Raji (cell line): ENCODE measurements around the gene CHD1.
A peak's percentile ranks its signal among the peaks of the same experiment; 100 is the strongest.

Experiments
- POLR2A ChIP-seq: IDR thresholded peaks from 2 replicates; pipeline ENCODE4 v1.6.1; 2011; ENCODE audit warnings: low read depth, low read length, control low read depth; ENCODE audit not compliant: insufficient read depth

Gene CHD1

DNA sequence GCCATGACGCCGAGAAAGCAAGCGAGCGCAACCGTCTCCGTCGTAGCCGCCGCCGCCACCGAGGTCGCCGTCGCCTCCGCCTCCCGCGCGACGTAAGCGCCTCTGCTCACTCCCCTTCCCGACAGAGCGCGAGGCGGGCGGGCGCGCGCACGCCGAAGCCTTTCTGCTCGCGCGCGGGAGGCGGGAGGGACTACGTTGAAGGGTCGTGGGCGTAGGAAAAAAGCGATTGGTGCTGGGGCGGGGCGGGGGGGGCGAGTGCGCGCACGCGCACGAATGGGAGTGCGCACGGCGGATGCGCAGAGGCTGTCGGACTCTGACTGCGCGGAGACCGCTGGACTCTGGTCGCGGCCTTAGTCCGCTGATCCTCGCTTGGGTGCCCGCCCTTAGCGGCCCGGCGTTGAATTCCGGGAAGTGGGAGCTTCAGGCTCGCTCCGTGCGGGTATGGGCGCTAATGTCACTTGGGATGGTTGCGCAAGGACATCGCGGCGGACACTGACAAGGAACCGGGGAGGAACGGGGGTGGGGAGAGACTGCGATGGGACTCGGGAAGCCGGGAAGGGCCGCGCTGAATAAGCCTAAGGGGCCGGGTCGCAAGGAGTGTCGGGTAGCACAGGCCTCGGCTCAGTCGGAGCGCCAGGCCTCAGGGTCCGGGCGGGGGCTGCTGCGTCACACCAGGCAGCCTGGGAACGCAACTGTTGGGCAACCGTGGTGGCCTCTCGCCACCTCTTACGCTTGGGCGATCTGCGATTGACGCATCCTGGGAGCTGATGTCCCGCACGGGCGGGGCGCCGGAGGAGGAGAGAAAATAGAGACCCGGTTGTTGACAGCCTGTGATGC, at the start of gene CHD1:
Gene CHD1 (minus strand): TSS at position 135 of the 837 bp plus-strand sequence. CDS start 2,621 bp downstream, outside the sequence.
- peak; percentile 77 for TF ChIP-seq POLR2A

DNA sequence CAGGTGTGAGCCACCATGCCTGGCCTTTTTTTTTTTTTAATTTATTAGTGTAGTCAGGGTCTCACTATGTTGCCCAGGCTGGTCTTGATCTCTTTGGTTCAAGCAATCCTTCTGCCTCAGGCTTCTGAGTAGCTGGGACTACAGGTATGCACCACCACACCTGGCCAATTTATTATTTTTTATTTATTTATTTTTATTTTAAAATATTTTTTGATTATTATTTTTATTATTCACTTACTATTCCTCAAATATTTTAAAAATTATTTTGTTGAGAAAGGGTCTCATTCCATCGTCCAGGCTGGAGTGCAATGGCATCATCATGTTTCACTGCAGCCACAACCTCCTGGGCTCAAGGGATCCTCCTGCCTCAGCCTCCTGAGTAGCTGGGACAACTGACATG, 49.7 kb upstream of the CHD1 start:
- no peak for TF ChIP-seq POLR2A

DNA sequence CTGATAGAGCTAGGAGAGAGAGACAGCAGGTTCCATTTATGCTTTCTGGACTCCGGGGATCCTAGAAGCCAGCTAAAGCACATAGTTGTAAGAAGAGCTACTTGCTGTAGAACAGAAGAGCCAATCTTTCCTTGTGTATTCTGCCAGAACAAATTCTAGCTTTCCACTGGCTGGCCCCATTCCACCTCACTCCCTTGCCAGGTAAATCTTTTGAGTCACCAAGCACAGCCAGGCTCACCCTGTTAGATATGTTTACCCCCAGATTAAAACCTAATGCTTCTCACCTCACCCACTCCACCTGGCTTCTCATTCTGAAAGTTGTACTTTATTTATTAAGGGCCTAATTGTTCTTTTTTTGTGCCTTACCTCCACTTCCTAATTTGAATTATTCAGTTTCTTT, 48.9 kb upstream of the CHD1 start:
- no peak for TF ChIP-seq POLR2A

DNA sequence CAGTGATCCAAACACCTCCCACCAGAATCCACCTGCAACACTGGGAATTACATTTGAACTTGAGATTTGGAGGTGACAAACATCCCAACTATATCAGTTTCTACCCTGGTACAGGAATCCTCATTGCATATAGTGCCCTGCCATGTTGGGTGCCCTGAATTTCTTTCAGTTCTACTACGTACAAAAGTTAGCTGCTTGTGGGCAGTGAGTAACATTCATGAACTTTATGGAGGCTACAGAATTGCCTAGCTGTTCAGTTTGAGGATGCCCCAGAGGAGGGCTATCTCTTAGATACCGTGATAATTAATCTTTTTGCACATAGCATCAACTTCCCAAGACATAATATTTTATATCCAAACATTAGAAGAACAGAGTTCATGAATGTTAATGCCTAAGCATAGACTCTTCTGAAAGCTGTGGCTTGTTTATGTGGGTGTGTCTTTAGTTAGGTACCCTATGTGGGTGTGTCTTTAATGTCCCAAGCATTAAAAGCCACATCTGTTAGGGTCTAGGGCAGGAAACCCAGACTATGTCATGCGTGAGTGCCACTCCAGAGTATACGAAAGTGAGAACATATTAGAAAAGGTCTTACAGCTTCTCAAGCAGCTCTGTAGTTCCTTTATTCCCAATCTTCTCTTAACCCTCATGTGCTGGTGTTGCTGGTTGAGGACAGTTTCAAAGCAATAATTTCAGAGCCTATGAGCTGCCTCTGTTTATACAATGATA, 47.0 kb upstream of the CHD1 start:
- no peak for TF ChIP-seq POLR2A

DNA sequence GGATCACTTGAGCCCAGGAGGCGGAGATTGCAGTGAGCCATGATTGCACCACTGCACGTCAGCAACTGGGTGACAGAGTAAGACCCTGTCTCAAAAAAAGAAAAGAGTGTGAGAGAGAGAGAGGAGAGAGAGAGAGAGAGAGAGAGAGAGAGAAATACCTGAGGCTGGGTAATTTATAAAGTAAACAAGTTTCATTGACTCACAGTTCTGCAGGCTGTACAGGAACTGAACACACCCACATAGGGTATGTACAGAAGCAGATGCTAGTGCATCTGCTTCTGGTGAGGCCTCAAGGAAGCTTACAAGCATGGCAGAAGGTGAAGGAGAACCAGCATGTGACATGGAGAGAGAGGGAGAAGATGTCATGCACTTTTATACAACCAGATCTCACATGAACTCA, 46.4 kb upstream of the CHD1 start:
- TF ChIP-seq POLR2A: no peak

DNA sequence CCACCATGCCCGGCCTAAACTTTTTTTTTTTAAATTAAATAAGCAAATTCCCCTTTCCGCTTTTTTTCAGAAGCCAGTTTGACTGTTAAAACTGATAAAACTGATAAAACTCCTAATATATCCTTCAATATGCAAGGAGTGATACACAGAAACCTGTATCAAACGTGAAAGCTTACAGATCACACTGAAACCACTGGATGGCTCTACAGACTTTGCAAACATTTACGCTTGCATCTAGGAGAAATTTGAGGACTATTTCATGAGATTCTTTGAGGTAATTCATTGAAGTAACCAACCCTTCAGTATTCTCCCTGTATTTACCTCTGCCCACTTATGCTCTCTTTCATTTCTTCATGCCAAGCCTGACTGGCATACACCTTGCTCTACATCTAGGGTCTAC, 40.6 kb upstream of the CHD1 start:
- no peak for TF ChIP-seq POLR2A

DNA sequence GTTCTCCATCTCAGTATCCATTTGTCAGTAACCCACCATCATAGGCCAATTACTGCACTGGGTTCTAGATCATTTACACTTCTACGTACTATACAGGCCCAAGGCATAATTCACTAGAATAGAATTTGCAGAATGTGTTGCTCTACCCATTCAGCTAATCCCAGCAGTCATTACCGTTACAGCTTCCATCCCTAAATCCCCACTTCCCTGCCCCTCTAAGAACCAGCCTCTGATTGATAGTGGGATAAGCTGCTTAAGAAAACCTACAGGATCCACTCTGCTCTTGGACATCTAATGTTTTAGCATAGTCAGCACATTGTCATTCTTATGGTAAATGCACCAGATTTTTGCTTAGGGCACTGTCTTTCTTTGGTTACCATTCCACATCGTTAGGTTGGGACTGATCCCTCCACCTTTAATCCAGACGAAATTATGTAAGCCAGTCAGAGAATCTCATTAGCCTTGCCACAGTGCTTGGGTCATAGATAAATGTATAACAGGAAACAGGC, 39.3 kb upstream of the CHD1 start:
- no peak for TF ChIP-seq POLR2A

DNA sequence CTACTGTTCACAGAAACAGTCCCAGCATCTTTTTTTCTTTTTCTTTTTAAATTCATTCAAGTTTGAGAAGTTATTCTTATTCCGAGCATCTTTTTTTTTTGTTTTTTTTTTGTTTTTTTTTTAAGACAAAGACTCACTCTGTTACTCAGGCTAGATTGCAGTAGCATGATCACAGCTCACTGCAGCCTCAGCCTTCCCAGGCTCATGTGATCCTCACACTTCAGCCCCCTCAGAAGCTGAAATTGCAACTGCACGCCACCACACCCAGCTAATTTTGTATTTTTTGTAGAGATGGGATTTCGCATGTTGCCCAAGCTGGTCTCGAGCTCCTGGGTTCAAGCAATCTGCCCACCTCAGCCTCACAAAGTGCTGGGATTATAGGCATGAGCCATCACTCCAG, 36.4 kb upstream of the CHD1 start:
- no peak for TF ChIP-seq POLR2A

DNA sequence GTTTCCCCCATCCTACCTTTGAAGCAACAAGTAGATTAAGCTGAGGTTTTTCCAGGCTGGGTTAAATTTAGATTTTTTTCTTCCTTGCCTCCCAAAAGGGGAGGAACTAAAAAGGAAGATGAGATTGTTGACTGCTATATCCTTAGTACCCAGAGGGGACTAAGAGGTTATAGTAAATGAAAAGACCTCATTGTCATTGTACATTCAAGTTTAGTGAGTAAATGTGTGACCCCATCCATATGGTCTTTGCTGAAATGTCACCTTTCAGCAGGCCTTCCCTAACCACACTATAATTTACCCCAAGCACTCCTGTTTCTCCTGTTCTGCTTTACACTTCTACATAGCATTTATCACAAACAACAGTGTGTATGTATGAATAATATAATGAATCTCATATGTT, 35.8 kb upstream of the CHD1 start:
- TF ChIP-seq POLR2A: no peak

DNA sequence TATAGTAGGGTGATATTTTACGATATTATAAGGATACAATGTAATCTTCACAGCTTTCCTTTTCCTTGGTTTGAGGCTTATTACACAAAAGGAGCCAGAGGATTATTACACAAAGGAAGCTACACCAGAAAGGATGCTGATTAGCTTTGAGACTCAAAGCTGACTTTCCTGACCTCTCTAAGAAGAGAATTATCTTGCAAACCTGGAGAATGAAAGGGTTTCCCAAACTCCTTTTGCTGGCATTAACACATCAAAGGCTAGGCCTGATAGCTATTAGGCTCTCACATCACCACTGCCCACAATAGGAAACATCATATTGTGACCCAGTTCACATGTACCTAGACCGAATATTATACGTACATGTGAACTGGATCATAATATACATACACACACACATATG, 34.2 kb upstream of the CHD1 start:
- no peak for TF ChIP-seq POLR2A

DNA sequence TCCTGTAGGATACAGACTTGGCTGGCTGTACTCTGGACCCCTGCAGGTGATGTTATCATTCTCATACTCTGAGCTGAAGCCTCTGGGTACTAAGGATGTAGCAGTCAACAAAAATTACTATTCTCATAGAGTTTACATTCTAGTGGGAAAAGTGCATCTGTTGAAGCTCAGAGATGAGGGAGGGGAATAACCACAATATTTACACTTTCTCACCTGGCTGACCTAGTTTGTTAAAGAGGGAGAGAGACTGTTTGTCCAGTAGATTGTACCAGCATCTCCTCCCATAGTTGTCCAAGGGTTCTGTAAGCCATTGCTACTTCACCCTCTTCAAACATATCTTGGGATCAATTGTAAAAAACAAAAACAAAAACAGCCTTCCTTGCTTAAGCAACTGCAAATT, 33.8 kb upstream of the CHD1 start:
- no peak for TF ChIP-seq POLR2A

DNA sequence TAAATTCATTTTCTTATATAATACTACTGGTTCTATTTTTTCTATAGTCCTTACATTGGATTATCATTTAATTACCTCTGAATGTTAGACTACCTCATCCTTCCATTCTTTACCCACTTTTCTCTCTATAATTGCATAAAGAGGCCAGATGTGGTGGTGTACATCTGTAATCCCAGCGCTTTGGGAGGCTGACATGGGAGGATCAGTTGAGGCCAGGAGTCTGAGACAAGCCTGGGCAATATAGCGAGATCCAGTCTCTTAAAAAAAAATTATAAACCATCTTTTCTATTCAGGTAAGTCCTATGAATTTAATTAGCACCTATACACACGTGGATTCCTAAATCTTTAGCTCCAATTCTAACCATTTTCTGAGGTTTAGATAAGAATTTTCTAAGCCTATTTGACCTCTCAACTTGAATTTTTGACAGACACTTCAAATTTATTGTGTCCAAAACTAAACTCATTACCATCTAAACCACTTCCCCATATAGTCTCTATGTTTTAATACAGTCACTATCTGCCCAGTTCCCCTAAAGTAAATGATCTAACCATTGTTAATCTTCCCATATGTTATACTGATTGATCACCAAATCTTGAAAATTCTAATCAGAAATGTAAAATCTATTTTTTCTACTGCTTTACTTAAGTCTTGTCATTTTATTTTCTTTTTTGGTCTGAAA, 33.0 kb upstream of the CHD1 start:
- no peak for TF ChIP-seq POLR2A

DNA sequence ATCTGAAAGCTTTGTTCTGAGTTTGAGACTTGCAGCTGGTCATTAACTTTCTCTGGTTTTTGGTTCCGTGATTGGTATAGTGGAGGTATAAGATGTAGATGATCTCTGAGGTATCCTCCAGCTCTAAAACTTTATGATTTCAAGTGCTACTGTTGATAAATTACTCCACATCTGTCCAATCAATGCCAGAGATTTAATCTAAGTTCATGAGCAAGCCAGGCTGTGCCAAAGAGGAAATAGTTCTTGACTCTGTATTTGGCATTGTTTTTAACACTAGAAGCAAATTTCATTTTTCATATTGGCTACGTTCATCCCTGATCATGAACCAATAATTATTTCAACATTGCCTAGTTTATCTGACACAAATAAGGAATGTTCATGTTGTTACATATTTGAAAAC, 28.5 kb upstream of the CHD1 start:
- TF ChIP-seq POLR2A: no peak

DNA sequence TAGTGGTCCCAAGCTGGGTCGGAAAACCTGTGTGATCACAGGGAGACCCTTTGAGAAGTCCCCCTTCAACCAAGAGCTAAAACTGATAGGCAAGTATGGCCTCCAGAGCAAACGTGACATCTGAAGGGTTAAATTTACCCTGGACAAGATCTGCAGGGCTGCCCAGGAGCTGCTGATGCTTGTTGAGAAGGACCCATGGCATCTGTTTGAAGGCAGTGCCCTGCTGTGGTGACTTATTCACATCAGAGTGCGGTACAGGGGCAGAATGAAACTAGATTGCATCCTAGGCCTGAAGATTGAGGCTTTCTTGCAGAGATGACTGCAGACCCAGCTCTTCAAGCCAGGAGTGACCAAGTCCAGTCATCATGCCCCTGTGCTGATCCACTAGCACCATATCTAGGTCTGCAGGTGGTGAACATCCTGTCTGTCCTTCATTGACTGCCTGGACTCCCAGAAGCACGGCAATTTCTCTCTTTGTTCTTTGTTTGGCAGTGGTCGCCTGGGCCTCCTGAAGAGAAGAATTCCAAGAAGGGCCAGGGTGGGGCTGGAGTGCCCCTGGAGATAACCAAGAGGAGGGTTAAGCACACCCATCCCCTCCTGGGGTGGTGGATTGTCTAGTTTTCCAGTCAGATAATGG, 25.7 kb upstream of the CHD1 start:
- no peak for TF ChIP-seq POLR2A

DNA sequence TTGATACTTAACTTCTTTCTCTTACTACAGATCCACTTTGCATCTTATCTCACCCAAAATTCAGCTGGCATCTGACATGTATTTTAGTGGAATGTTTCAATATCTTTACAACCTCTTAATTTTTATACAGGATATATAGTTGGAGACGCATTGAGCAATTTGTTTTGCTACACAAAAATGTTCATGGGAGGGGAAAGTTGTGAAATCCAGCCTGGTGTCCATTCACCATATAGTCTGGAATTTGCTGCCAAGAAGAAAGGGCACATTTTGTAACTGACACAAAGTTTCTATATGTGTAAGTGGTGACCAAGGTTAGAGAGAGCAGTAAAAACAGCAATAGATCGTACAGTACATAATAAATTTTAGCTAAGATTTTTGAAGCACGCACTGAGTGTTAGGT, 14.0 kb upstream of the CHD1 start:
- no peak for TF ChIP-seq POLR2A

DNA sequence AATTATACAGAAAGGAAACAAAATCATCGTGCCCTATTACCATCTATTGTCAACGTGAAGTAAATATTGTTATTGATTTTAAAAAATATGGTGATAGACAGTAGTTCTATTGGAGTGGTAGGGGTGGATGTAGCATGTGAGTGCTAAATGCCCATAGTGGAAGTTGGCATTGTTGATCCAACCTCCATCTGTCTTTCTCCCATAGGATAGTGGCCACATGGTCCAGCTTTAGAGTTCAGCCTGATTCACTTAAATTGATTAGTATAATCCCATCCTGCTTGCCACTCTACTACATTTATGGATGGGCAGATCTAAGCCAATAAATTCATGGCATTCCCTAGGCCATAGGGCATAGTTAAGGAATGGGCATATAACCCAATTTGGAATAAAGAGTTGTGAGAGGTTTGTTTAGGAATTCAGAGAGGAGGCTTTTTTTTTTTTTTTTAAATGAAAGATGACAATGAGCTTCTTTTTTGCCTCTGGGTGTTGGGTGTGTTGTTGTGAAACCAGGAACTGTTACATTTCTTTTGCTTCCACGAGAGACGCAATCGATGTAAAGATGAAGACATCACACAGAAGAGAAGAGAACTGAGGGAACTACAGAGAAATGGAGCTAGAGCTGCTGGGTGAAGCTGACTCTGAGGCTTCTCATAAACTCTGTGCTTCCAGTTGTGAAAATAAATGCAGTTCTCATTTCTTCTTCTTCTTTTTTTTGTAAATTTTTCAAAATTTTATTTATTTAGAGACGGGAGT, 12.5 kb upstream of the CHD1 start:
- TF ChIP-seq POLR2A: no peak
